Activated CD8-positive, alpha-beta memory T cell treated with anti-CD3 and anti-CD28 coated beads for 4 hours (primary cell): ENCODE measurements around the gene CYYR1.

ENCODE experiments used
- DNase-seq, 2 donors: peaks; one replicate each; pipeline ENCODE4 v3.0.0-alpha.2; 2020; ENCODE audit warnings: low read depth in 2 of 2

The CYYR1 gene

DNA sequence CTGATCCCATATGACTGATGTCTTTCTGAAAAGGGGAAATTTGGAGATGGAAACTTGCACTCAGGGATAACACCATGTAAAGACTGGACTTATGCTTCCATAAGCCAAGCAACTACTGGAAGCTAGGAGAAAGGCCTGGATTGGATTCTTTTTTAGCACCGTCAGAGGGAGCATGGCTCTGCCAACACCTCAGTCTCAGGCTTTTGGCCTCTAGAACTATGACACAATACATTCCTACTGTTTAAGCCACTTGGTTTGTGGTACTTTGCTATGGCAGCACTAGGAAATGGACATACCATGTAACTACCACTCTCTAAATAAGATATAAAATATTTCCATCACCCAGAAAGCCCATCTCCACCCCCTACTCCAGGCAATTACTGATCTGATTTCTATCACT, 139.7 kb downstream of the CYYR1 start:
- DNase-seq, result no peak

DNA sequence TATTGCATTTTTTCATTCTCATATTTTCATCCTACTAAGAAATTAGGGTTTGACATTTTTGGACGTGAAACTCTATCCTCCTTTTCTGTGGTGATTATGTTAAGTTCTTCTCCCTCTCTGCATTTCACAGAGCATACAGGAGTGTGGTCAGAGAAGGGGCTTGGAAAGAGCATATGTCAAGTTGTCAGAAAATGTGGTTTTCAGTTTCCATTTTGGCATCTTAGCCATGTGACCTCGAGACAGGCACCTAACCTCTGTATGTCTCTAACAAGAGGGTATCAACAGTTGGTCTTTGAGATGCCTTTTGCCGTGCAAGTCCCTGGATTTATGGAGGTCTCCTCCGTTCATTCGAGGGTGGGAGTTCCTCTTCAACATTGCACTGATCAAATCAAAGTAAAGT, 140.7 kb downstream of the CYYR1 start:
- DNase-seq, result no peak

DNA sequence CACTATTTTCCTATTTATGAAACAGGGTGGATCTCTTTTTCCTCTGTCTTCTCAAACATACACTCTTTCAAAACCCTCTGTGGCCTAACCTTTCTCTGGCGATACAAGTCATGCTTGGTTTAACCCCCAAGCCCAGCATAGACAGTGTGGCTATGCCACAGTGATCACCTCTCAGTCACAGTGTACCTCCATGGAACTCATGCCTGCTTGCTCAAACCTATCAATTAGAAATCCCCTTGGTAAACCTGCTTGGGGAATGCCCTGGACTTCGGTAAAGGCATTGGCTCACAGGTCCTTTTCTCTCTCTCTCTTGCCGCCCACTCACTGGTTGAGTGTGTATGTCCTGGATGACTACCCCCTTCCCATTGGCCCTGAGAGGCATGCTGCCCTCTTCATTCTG, 147.5 kb downstream of the CYYR1 start:
- no peak for DNase-seq

DNA sequence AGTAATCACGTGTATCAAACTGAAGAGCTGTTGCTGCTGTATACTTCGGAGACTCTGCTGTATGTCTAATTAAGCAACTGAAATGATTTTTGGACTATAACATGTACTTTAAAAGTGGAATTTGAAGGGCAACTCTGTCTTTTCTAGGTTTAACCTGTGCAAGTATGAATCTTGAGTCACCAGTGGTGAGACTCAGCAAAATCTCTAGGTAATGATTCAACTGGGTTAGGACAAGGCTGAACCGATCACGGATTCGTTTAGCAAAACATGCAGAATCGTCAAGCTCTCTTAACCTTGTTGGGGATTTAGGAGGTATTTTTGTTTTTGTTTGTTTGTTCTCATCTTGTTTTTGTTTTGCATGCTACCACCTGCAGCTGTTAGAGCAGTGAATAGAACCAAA, 149.6 kb downstream of the CYYR1 start:
- no peak for DNase-seq

DNA sequence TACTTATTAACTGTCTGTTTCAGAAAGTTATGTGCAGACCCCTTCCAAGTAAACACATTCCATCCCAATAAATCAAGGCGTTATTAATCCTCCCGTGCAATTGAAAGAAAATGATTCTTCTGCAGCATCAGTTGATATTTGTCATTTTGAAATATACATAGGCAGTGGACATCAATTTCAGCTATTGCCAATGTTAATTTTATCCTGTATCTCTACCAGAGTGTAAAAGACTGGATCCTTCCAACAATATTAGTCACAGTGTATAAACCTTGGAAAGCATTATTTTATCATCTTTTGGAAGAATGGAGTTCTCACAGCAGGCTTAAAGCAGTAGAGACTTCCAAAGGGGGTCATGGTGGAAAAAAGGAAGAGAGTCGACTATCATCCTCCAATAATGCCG, 150.4 kb downstream of the CYYR1 start:
- DNase-seq, result no peak

DNA sequence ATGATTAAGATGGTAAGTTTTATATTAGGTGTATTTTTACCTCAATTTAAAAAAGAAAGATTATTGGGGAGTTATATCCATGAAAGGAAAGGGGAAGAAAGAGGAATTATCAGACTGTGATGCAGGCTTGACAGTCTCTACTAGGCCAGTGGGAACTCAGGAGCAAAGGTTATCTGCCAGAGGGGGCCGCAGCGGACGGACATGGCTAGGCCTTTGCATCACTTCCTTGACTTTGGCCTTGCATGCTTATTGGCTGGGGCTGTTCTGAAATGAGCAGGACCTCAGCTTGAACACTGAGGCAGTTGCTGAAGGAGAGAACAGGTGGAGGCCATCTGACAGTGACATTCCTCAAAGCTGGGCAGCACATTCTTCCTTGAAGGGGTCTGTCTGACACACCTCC, 150.9 kb downstream of the CYYR1 start:
- DNase-seq, result no peak

DNA sequence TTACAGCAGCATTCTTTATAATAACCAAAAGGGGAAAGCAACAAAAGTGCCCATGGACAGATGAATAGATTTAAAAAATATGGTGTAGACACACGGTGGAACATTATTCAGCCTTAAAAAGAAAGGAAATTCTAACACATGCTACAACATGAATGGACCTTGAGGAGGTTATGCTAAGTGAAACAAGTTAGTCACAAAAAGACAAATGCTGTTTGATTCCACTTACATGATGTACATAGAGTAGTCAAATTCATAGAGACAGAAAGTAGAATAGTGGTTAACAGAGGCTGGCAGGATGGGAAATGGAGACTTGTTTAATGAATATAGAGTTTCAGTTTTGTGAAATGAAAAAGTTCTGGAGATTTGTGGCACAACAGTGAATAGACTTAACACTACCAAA, 151.4 kb downstream of the CYYR1 start:
- no peak for DNase-seq
